ENCODE data around the gene NXN.
A peak's percentile ranks its signal among the peaks of the same experiment; 100 is the strongest.

Gene NXN

DNA sequence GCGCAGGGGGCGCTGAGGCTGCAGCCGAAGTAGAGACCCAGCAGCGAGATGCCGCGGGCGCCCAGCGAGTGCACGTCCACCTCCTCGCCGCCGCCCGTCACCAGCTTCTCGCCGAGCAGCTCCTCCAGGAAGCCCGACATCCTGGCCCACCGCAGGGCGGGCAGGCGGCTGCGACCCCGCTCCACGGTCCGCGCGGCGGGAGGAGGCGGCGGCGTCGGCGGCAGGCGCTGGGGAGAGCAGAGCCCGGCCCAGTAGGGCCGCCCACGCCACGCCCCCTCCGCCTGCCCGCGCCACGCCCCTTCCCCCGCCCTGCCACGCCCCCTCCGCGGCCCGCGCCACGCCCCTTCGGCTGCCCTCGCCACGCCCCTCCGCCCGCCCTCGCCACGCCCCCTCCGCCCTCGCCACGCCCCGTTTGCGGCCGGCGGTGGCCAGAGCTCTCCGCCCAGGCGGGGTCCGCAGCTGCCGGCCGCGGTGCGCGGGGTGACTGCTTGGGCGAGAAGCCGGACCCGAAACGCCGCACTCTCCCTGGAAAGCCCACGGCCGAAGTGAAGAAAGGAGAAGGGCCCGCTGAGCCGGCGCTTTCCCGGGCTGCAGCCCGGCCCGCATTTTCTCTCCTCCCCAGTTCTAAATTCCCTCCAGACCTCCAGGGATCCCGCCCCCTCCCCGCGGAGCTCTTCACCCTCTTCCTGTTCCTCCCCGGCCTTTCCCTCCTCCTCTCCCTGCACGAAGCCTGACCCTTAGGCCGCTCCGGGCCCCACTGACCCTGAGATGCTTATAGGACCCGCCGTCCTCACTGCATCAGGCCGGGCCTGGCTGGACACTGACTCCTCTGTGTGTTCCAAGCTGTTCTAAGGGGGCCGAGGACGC is at the start of gene NXN:
Gene NXN, minus strand, starts transcription at position 238 of the 867 bp plus-strand sequence.
- peak within 1 kb of the TSS; percentile 86 for H3K4me3 ChIP-seq (ENCODE audit: low read depth, low read length)
- TF ChIP-seq, protein P1, sequence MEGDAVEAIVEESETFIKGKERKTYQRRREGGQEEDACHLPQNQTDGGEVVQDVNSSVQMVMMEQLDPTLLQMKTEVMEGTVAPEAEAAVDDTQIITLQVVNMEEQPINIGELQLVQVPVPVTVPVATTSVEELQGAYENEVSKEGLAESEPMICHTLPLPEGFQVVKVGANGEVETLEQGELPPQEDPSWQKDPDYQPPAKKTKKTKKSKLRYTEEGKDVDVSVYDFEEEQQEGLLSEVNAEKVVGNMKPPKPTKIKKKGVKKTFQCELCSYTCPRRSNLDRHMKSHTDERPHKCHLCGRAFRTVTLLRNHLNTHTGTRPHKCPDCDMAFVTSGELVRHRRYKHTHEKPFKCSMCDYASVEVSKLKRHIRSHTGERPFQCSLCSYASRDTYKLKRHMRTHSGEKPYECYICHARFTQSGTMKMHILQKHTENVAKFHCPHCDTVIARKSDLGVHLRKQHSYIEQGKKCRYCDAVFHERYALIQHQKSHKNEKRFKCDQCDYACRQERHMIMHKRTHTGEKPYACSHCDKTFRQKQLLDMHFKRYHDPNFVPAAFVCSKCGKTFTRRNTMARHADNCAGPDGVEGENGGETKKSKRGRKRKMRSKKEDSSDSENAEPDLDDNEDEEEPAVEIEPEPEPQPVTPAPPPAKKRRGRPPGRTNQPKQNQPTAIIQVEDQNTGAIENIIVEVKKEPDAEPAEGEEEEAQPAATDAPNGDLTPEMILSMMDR (IDR thresholded peaks at IDR 0.05; ENCODE audit: low read depth, low read length), result no peak

DNA sequence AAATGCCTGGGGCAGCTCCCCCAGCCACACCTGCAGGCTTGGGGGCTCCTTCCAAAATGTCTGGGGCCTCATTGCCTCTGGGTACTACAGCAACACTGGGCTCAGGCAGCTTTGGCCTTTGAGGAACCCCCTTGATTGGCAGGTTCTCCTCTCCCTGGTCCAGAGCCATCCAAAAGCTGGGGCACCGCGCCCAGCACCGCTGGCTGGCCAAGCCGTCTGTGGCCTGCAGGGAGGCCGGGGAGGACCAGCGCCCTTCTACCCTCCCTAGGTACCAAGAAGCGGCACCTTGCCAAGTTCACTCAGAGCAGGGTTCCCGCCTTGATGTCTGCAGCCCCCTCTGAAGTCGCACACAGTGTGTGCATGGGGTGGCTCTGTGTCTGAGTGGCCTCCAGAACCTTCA is 47.5 kb upstream of the NXN start:
- H3K4me3 ChIP-seq (ENCODE audit: low read depth, low read length), result no peak overlapping the region
- TF ChIP-seq, protein P1 (IDR thresholded peaks at IDR 0.05; ENCODE audit: low read depth, low read length), result no peak

DNA sequence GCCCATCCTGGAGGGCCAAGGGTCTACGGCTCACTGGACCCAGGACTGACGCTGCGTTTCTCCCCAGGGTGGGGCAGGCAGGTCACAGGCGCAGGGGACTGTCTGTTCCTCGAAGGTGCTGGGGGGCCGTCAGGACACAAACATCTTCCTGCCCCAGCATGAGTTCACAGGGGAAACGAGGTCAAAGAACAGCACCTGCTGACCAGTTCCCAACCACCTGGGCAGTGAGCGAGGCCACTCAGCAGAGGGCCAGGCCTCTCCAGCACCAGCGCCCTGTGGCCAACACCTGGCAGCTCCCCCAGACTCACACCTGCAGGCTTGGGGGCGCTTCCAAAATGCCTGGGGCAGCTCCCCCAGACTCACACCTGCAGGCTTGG is 47.0 kb upstream of the NXN start:
- H3K4me3 ChIP-seq (ENCODE audit: low read depth, low read length), result no peak overlapping the region
- TF ChIP-seq, protein P1 (IDR thresholded peaks at IDR 0.05; ENCODE audit: low read depth, low read length), result no peak

DNA sequence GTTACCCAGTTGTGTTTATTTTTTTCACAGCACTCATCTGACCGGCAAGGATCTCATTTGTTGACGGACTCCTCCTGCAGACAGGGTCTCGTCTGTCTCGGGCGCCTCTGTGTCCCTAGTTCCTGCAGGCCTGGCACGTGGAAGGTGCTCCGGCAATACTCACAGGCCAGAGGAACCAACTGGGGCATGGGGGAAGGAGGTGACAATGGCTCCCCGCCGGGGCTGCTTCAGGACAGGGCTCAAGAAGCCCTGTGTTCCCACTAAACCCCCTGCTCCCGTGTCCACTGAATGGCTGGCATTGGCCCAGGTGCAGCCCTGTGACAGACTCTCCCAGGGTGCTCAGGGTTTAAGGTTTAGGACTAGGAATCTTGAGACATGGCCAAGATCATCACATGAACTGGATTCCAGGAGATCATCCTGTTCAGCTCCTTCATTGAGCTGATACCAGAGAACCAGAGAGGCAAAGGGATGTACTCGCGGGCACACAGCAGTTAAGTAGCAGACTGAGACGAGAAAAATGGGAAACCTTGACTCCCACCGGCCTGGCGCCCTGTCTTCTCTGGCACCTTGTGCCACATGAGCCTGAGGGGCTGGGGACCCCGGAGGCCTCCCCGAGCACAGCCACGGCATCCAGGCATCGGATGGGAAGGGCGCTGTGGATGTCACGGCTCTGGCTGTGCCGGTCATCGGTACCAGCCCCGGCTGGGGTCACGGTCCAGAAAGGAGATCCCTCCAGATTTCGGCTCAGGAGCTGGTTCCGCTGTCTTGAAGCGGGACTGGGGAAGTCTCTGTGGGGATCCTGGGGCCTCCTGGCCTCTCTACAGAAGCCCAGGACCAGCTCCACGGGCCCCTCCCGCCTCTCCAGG is 46.4 kb upstream of the NXN start:
- no peak overlapping the region for H3K4me3 ChIP-seq (ENCODE audit: low read depth, low read length)
- TF ChIP-seq, protein P1 (IDR thresholded peaks at IDR 0.05; ENCODE audit: low read depth, low read length), result no peak

DNA sequence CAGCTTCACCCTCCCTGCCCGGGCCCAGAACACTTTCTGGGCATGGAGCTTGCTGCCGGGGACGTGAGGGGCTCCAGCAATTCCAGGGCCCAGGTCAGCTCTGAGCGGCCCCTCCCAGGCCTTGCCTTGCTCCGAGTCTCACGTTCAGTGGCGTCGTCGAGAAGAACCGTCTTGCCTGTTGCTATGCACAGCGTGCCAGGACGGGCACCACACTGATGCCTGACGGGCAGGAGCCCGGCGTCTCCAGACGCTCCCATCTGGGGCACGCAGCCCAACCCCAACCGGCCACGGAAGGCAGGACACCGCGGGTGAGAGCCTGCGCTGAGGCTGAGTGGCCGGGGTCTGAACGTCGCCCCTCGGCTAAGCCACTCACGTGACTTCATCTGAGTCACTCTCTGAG is 44.5 kb upstream of the NXN start:
- no peak overlapping the region for H3K4me3 ChIP-seq (ENCODE audit: low read depth, low read length)
- TF ChIP-seq, protein P1 (IDR thresholded peaks at IDR 0.05; ENCODE audit: low read depth, low read length), result no peak

DNA sequence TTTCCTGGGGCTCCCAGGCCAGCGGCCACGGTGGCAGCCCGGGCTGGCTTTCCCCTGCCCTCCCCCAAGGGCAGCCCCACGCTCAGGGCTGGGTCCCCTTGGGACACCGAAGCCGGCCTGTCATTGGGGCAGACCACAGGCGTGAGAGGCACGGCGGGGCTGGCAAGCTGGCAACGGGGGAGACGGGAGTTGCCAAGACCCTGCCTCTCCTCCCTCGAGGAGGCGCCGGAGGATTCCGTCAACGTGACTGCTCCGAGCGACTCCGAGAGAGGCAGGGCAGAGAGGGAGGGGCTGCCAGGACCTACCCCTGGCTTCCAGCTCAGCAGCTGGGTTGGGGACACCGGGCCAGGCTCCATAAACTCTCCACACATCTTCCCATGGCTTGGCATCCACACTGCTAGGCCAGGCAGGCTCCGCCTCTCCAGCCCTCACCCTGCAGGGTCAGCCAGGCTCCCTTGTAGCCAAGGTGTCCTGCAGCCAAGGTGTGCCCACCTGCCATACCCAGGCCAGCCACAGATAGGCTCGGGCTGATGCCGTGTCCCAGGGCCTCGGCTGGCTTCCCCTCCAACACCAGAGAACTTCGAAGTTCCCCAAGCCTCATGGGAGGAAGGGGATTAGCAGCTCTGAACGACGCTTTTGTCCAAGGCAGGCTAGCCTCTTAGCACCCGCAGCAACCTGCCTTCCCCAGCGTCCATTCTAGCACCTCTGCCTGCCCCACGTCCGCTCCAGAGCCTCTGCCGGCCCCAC is 42.9 kb upstream of the NXN start:
- TF ChIP-seq, protein P1 (IDR thresholded peaks at IDR 0.05; ENCODE audit: low read depth, low read length), result no peak

More for the DNA sequence above, 42.9 kb upstream of the NXN start:
- no peak overlapping the region for H3K4me3 ChIP-seq (ENCODE audit: low read depth, low read length)

All from WI38 (cell line).